H1 (cell line): ENCODE data around the gene ACLY. TPM values are rescaled to one million over a fixed set of nuclear protein-coding genes. Genes with fewer than 3 reads are reported as not detected.

ENCODE experiments used
- CTCF ChIA-PET: fragments of 300-600 bp; sonication (Branson Sonifier 250); formaldehyde crosslinking; loops from one replicate; lab custom pipeline; 2021; ENCODE audit not compliant: partially characterized antibody; lab: Charles Lee
- POLR2A ChIA-PET: fragments of 300-600 bp; sonication (Branson Sonifier 250); formaldehyde crosslinking; loops from one replicate; lab custom pipeline; 2021; ENCODE audit warnings: inconsistent platforms; ENCODE audit not compliant: partially characterized antibody; lab: Charles Lee
- DNase-seq, 2 experiments: peaks; one replicate each; pipeline versions ENCODE4 v3.0.0 to v3.0.0-alpha.2; 2010 to 2022; ENCODE audit warnings: low spot score in 2 of 2, low read depth in 1 of 2, mixed read lengths in 1 of 2
- FAIRE-seq: peaks from 2 replicates; lab custom pipeline; 2011; peaks lifted over from hg19 to GRCh38; lab: Jason Lieb, UNC
- H2AFZ ChIP-seq: 2 replicates; pipeline ENCODE4 v1.8.1; 2012; ENCODE audit warnings: low read length, inconsistent platforms
- H2AK5ac ChIP-seq: 2 replicates; pipeline ENCODE4 v1.6.1; 2013; ENCODE audit warnings: low read depth, low read length
- H2BK120ac ChIP-seq: replicated peaks from 2 replicates; pipeline ENCODE3; 2013; ENCODE audit warnings: low read depth, low read length, inconsistent platforms
- H2BK12ac ChIP-seq: 2 replicates; pipeline ENCODE4 v1.6.1; 2013; ENCODE audit warnings: low read depth, low read length
- H2BK15ac ChIP-seq: 2 replicates; pipeline ENCODE4 v1.6.1; 2013; ENCODE audit warnings: low read length
- H2BK20ac ChIP-seq: 2 replicates; pipeline ENCODE4 v1.6.1; 2013; ENCODE audit warnings: low read length
- H2BK5ac ChIP-seq: 2 replicates; pipeline ENCODE4 v1.6.1; 2013; ENCODE audit warnings: low read depth, low read length
- H3K14ac ChIP-seq: 2 replicates; pipeline ENCODE4 v1.6.1; 2013; ENCODE audit warnings: inconsistent platforms; ENCODE audit not compliant: insufficient read length
- H3K18ac ChIP-seq: 2 replicates; pipeline ENCODE4 v1.6.1; 2013; ENCODE audit warnings: low read length; ENCODE audit errors: extremely low read depth
- H3K23ac ChIP-seq: 2 replicates; pipeline ENCODE4 v1.6.1; 2013; ENCODE audit warnings: inconsistent platforms; ENCODE audit not compliant: insufficient read length
- H3K23me2 ChIP-seq: 2 replicates; pipeline ENCODE4 v1.6.1; 2013; ENCODE audit warnings: low read depth, low read length
- H3K27ac ChIP-seq: 2 replicates; pipeline ENCODE4 v1.6.1; 2011; ENCODE audit warnings: low read depth, low read length, inconsistent platforms
- H3K27me3 ChIP-seq, 4 experiments: replicated peaks in 1 of 4; 1 replicate in 1 of 4; 2 replicates in 3 of 4; pipeline versions ENCODE4 v1.6.1 to v1.8.1; 2011 to 2013; ENCODE audit warnings: low read length in 3 of 4, mild to moderate bottlenecking in 3 of 4, inconsistent platforms in 2 of 4, mixed read lengths in 2 of 4, moderate library complexity in 1 of 4; ENCODE audit not compliant: control insufficient read depth in 3 of 4, insufficient read depth in 3 of 4; ENCODE audit errors: extremely low read depth in 1 of 4
- H3K36me3 ChIP-seq, 4 experiments: 2 replicates each; pipeline versions ENCODE4 v1.6.1 to v1.8.1; 2011 to 2013; ENCODE audit warnings: mild to moderate bottlenecking in 4 of 4, low read length in 3 of 4, moderate library complexity in 2 of 4, control low read depth in 1 of 4, inconsistent platforms in 1 of 4; ENCODE audit not compliant: insufficient read depth in 4 of 4, control insufficient read depth in 2 of 4
- H3K4ac ChIP-seq: replicated peaks from 2 replicates; pipeline ENCODE3; 2013; ENCODE audit warnings: low read length, low read depth, mixed read lengths, inconsistent platforms; ENCODE audit not compliant: insufficient read length
- H3K4me1 ChIP-seq, 4 experiments: replicated peaks in 1 of 4; 1 replicate in 1 of 4; 2 replicates in 3 of 4; pipeline versions ENCODE4 v1.6.1 to v1.8.1; 2011 to 2013; ENCODE audit warnings: low read length in 3 of 4, inconsistent platforms in 2 of 4, mixed read lengths in 1 of 4; ENCODE audit not compliant: insufficient read depth in 4 of 4, control insufficient read depth in 3 of 4
- H3K4me2 ChIP-seq, 2 experiments: 2 replicates each; pipeline versions ENCODE4 v1.6.1 to v1.8.1; 2011 to 2013; ENCODE audit warnings: low read depth in 2 of 2, low read length in 2 of 2, control low read depth in 1 of 2, inconsistent platforms in 1 of 2, mild to moderate bottlenecking in 1 of 2; ENCODE audit not compliant: insufficient read depth in 1 of 2
- H3K4me3 ChIP-seq, 4 experiments: fragments of 200-600, 300-600 bp in 1 of 4; sonication (generic), shearing (Covaris generic), sonication (Bioruptor Twin) in 1 of 4; 2 replicates each; pipeline versions ENCODE4 v1.5.1 to v1.8.1; 2011 to 2016; ENCODE audit warnings: low read length in 4 of 4, low read depth in 3 of 4, control low read depth in 2 of 4, inconsistent platforms in 2 of 4, mild to moderate bottlenecking in 2 of 4, mixed read lengths in 1 of 4, moderate library complexity in 1 of 4; ENCODE audit not compliant: insufficient read depth in 2 of 4; ENCODE audit errors: extremely low read depth in 1 of 4
- H3K56ac ChIP-seq: replicated peaks from 2 replicates; pipeline ENCODE3; 2013; ENCODE audit warnings: low read depth, mild to moderate bottlenecking, mixed read lengths, low read length, inconsistent platforms; ENCODE audit not compliant: insufficient read length
- H3K79me1 ChIP-seq: 2 replicates; pipeline ENCODE4 v1.6.1; 2013; ENCODE audit warnings: low read depth, low read length, control low read depth
- H3K79me2 ChIP-seq, 2 experiments: 2 replicates each; pipeline versions ENCODE4 v1.6.1 to v1.8.1; 2012 to 2013; ENCODE audit warnings: low read length in 2 of 2, mild to moderate bottlenecking in 2 of 2, inconsistent platforms in 1 of 2; ENCODE audit not compliant: insufficient read depth in 2 of 2, control insufficient read depth in 1 of 2
- H3K9ac ChIP-seq, 4 experiments: replicated peaks in 1 of 4; 1 replicate in 1 of 4; 2 replicates in 3 of 4; pipeline versions ENCODE4 v1.6.1 to v1.8.1; 2011 to 2013; ENCODE audit warnings: low read depth in 3 of 4, low read length in 3 of 4, control low read depth in 2 of 4, mild to moderate bottlenecking in 2 of 4, moderate library complexity in 2 of 4, inconsistent platforms in 1 of 4; ENCODE audit errors: extremely low read depth in 1 of 4
- H3K9me3 ChIP-seq, 2 experiments: 2 replicates each; pipeline versions ENCODE4 v1.6.1 to v1.8.1; 2012 to 2013; ENCODE audit warnings: mild to moderate bottlenecking in 2 of 2, moderate library complexity in 2 of 2, control low read depth in 1 of 2, inconsistent platforms in 1 of 2, low read depth in 1 of 2, low read length in 1 of 2, mixed read lengths in 1 of 2; ENCODE audit not compliant: insufficient read depth in 2 of 2
- H4K20me1 ChIP-seq, 2 experiments: replicated peaks in 1 of 2; 2 replicates each; pipeline versions ENCODE3 to v1.8.1; 2011 to 2013; ENCODE audit warnings: inconsistent platforms in 2 of 2, low read length in 2 of 2, mild to moderate bottlenecking in 1 of 2; ENCODE audit not compliant: insufficient read depth in 2 of 2, control insufficient read depth in 1 of 2
- H4K5ac ChIP-seq: 2 replicates; pipeline ENCODE4 v1.6.1; 2013; ENCODE audit warnings: low read length, low read depth, mixed read lengths, inconsistent platforms; ENCODE audit not compliant: insufficient read length
- H4K8ac ChIP-seq: 2 replicates; pipeline ENCODE4 v1.8.0; 2013; ENCODE audit warnings: mild to moderate bottlenecking, moderate library complexity, low read length, inconsistent platforms; ENCODE audit not compliant: insufficient read depth; ENCODE audit errors: extremely low read depth
- H4K91ac ChIP-seq: replicated peaks from 2 replicates; pipeline ENCODE3; 2013; ENCODE audit warnings: low read length, mixed read lengths, inconsistent platforms; ENCODE audit not compliant: insufficient read length
- BACH1 ChIP-seq: IDR thresholded peaks from 2 replicates; pipeline ENCODE4 v1.6.1; 2012; ENCODE audit warnings: low read length, improper control_type of control experiment
- BRCA1 ChIP-seq: IDR thresholded peaks from 2 replicates; pipeline ENCODE4 v1.6.1; 2012; ENCODE audit warnings: low read depth, low read length, improper control_type of control experiment
- CHD1 ChIP-seq: IDR thresholded peaks from 2 replicates; pipeline ENCODE4 v1.6.1; 2012; ENCODE audit warnings: low read depth, low read length, improper control_type of control experiment
- CHD2 ChIP-seq: IDR thresholded peaks from 2 replicates; pipeline ENCODE4 v1.6.1; 2012; ENCODE audit warnings: low read length, improper control_type of control experiment
- CTCF ChIP-seq, 3 experiments: IDR thresholded peaks; 1 replicate in 2 of 3; 2 replicates in 1 of 3; pipeline versions ENCODE4 v1.5.1 to v1.6.1; 2011; ENCODE audit warnings: low read length in 3 of 3, mild to moderate bottlenecking in 3 of 3, inconsistent platforms in 2 of 3, low read depth in 1 of 3, moderate library complexity in 1 of 3; ENCODE audit not compliant: insufficient read depth in 1 of 3; ENCODE audit errors: control extremely low read depth in 1 of 3
- EZH2 ChIP-seq: fragments of 200-600 bp; sonication (generic); IDR thresholded peaks from 2 replicates; pipeline ENCODE4 v1.7.1; 2012; ENCODE audit warnings: low read depth, mild to moderate bottlenecking, moderate library complexity, low read length, inconsistent platforms; ENCODE audit not compliant: severe bottlenecking
- GABPA ChIP-seq: IDR thresholded peaks from 2 replicates; pipeline ENCODE4 v1.6.1; 2011; ENCODE audit warnings: mild to moderate bottlenecking, low read length, moderate library complexity, borderline replicate concordance; ENCODE audit not compliant: insufficient read depth
- JUND ChIP-seq: IDR thresholded peaks from 2 replicates; pipeline ENCODE4 v1.6.1; 2011; ENCODE audit warnings: mild to moderate bottlenecking, improper control_type of control experiment, low read length
- KDM5A ChIP-seq: fragments of 200-600 bp; IDR thresholded peaks from 2 replicates; pipeline ENCODE4 v1.7.1; 2012; ENCODE audit warnings: mild to moderate bottlenecking, low read length, inconsistent platforms, mixed read lengths
- MAFK ChIP-seq: IDR thresholded peaks from 2 replicates; pipeline ENCODE4 v1.6.1; 2012; ENCODE audit warnings: low read depth, mild to moderate bottlenecking, improper control_type of control experiment, low read length
- MAX ChIP-seq: IDR thresholded peaks from 2 replicates; pipeline ENCODE4 v1.6.1; 2012; ENCODE audit warnings: inconsistent platforms
- WGBS, 2 experiments: shearing (Covaris generic) in 1 of 2; methylation state at CpG; one replicate each; pipeline versions ENCODE4 v1.1.6 to v1.1.7; 2013 to 2015; ENCODE audit warnings: low lambda C conversion rate in 2 of 2, mixed read lengths in 2 of 2, inconsistent platforms in 1 of 2, low coverage in 1 of 2, missing lambda C conversion rate in 1 of 2; ENCODE audit not compliant: insufficient replicate concordance in 2 of 2, insufficient coverage in 1 of 2, insufficient read length in 1 of 2; ENCODE audit errors: extremely low coverage in 1 of 2, missing lambda C conversion rate in 1 of 2; 5-methylcytosine and 5-hydroxymethylcytosine counted together
- polyA plus RNA-seq, 7 experiments: library from polyadenylated mRNA; depleted of rRNA in 3 of 7; stranded (reverse) in 5 of 7; unstranded in 2 of 7; fragments of >200 nt in 5 of 7; fragments of 200-250 nt in 2 of 7; gene quantifications; 1 replicate in 5 of 7; 2 replicates in 1 of 7; 4 replicates in 1 of 7; pipeline versions ENCODE4 v1.2.1 to v1.2.3, GENCODE V29; 2011 to 2013; ENCODE audit warnings: missing spikeins in 2 of 7, mixed read lengths in 2 of 7
- total RNA-seq: library from RNA; stranded (reverse); fragmentation: NEBNext Ultra II Directional; extraction: Animal tissue kit (Norgen Biotek cat#: 25700); gene quantifications from 2 replicates; pipeline ENCODE4 v1.2.1, GENCODE V29; 2021

ACLY gene
- total and polyA plus RNA-seq, 2 of the 8 experiments (the other 6 are each of a cell fraction or from before 2014, with no cell fraction given) = 167 to 393 TPM

- Histone ChIP-seq H2BK20ac (no peak overlapping the region), H2BK120ac (no peak overlapping the region), H2AK5ac (no peak overlapping the region), H3K4me3 (no peak overlapping the region), H3K56ac (no peak overlapping the region), H3K9ac (no peak overlapping the region), H3K23me2 (peaks cover 2% of the 10 kb centered on the region; the same call in 1 of the 2 replicates), H4K8ac (no peak overlapping the region), H4K5ac (no peak overlapping the region), H4K20me1 (peaks cover 1 to 13% of the 10 kb centered on the region in 2 experiments), H3K4ac (no peak overlapping the region), H3K79me1 (no peaks in the 10 kb centered on the region; the same call in 1 of the 2 replicates), H3K4me1 (no peaks in the 10 kb centered on the region; a peak in 1 of 7 replicates), H4K91ac (no peak overlapping the region), H2BK15ac (no peak overlapping the region), H3K27me3 (no peaks in the 10 kb centered on the region; a peak in 1 of 7 replicates), H3K4me2 (no peak overlapping the region), H3K36me3 (peaks cover 59 to 98% (median 84%) of the 10 kb centered on the region in 4 experiments), H2AFZ (no peak overlapping the region), H3K14ac (no peak overlapping the region), H3K23ac (no peak overlapping the region), H3K9me3 (no peaks in the 10 kb centered on the region), H3K18ac (no peak overlapping the region), H2BK5ac (no peak overlapping the region), H3K79me2 (peaks cover 0 to 9% of the 10 kb centered on the region in 2 experiments; a peak in 2 of 4 replicates), H2BK12ac (no peak overlapping the region), H3K27ac (no peak overlapping the region)
- CTCF ChIA-PET = interaction anchor here (1.0 to 1.9 kb wide), 3 partner anchors 22 to 204 kb away, joined by 3 to 8 read pairs (median 3); partner anchors contain the start of gene JUP
- POLR2A ChIA-PET = interaction anchor here (0.6 to 3.4 kb wide), 8 partner anchors 11 to 97 kb away, joined by 3 to 12 read pairs (median 3); partner anchors contain the start of genes ACLY and KLHL11
- DNase-seq (no peak), FAIRE-seq (no peak)
- 94% methylated on average over 6 of the region's 6 CpGs; no CpG with 5 or more reads in 1 of the 2 experiments for WGBS, 2 experiments
- no peak for TF ChIP-seq EZH2
- TF ChIP-seq MAFK = no peak
- TF ChIP-seq JUND = no peak
- no peak for TF ChIP-seq CHD2
- TF ChIP-seq BRCA1 = no peak
- TF ChIP-seq KDM5A = no peak
- no peak for TF ChIP-seq CHD1
- TF ChIP-seq GABPA = no peak
- TF ChIP-seq BACH1 = no peak
- no peak for TF ChIP-seq MAX
- no peak for TF ChIP-seq CTCF (IDR thresholded peaks at IDR 0.05; ENCODE audit: control extremely low read depth in 1 of 3, insufficient read depth in 1 of 3, low read depth in 1 of 3, low read length in 3 of 3)
Measured at GRCh38 chr17:41882756-41883155, 36.0 kb downstream of the ACLY start.
